Ascending aorta (tissue), 2 donors: ENCODE measurements around the gene ESF1. TPM values are rescaled to one million over a fixed set of nuclear protein-coding genes. Genes with fewer than 3 reads are reported as not detected.

ENCODE experiments used
- DNase-seq, 2 donors: peaks; one replicate each; pipeline ENCODE4 v3.0.0-alpha.2; 2019; ENCODE audit warnings: low spot score in 2 of 2
- H3K27ac ChIP-seq, 2 donors: fragments of 200-600 bp; sonication (generic); one replicate each; pipeline ENCODE4 v1.5.1; 2016 to 2017; ENCODE audit warnings: mild to moderate bottlenecking in 1 of 2
- H3K27me3 ChIP-seq: fragments of 200-600 bp; sonication (generic); one replicate; pipeline ENCODE4 v1.5.1; 2017
- H3K36me3 ChIP-seq, 2 donors: fragments of 200-600 bp; sonication (generic); one replicate each; pipeline ENCODE4 v1.5.1; 2016
- H3K4me1 ChIP-seq, 2 donors: fragments of 200-600 bp; sonication (generic); one replicate each; pipeline ENCODE4 v1.5.1; 2016 to 2017; ENCODE audit warnings: mild to moderate bottlenecking in 1 of 2
- H3K4me3 ChIP-seq, 2 donors: fragments of 200-600 bp; sonication (generic); one replicate each; pipeline ENCODE4 v1.5.1; 2016 to 2017; ENCODE audit warnings: mild to moderate bottlenecking in 1 of 2
- H3K9me3 ChIP-seq, 2 donors: fragments of 200-600 bp; sonication (generic); one replicate each; pipeline ENCODE4 v1.5.1; 2016
- intact Hi-C: fragments of 100-400 bp; cut with DNase I; formaldehyde crosslinking; loops from one replicate; pipeline ENCODE4 v1.15.1; 2023
- total RNA-seq: library from RNA; depleted of rRNA; stranded (reverse); fragments of >200 nt; gene quantifications from one replicate; pipeline ENCODE4 v1.1.0, GENCODE V29; 2016
- TF ChIP-seq, protein P1 (sequence below), 3 experiments: fragments of 200-600 bp in 2 of 3; fragments of 450-650 bp in 1 of 3; sonication (generic) in 2 of 3; IDR thresholded peaks; one replicate each; pipeline ENCODE4 v1.5.1; 2016 to 2019; ENCODE audit warnings: antibody characterized with exemption in 3 of 3, mild to moderate bottlenecking in 1 of 3, moderate library complexity in 1 of 3

The ESF1 gene
- total RNA-seq, 1 donor from 2014 or later, result 5.7 TPM

GRCh38 chr20:13777171-13777601, 7.5 kb downstream of the ESF1 start:
- H3K36me3 ChIP-seq, result peaks cover 22 to 60% of the 10 kb centered on the region in 2 donors

GRCh38 chr20:13775867-13776266, 8.9 kb downstream of the ESF1 start:
- Histone ChIP-seq H3K27me3 (no peaks in the 10 kb centered on the region), H3K36me3 (peaks cover 16 to 51% of the 10 kb centered on the region in 2 donors), H3K27ac (no peak overlapping the region), H3K4me1 (no peaks in the 10 kb centered on the region), H3K4me3 (no peak overlapping the region), H3K9me3 (no peaks in the 10 kb centered on the region)
- DNase-seq, result no peak
- TF ChIP-seq, protein P1, sequence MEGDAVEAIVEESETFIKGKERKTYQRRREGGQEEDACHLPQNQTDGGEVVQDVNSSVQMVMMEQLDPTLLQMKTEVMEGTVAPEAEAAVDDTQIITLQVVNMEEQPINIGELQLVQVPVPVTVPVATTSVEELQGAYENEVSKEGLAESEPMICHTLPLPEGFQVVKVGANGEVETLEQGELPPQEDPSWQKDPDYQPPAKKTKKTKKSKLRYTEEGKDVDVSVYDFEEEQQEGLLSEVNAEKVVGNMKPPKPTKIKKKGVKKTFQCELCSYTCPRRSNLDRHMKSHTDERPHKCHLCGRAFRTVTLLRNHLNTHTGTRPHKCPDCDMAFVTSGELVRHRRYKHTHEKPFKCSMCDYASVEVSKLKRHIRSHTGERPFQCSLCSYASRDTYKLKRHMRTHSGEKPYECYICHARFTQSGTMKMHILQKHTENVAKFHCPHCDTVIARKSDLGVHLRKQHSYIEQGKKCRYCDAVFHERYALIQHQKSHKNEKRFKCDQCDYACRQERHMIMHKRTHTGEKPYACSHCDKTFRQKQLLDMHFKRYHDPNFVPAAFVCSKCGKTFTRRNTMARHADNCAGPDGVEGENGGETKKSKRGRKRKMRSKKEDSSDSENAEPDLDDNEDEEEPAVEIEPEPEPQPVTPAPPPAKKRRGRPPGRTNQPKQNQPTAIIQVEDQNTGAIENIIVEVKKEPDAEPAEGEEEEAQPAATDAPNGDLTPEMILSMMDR (IDR thresholded peaks at IDR 0.05), result no peak
- intact Hi-C loops, result loop anchor here (5.0 to 10.0 kb wide), 2 partner anchors 554 to 851 kb away; partner anchors contain the start of gene ISM1

More at GRCh38 chr20:13777171-13777601, 7.5 kb downstream of the ESF1 start:
- Histone ChIP-seq H3K27ac (no peak overlapping the region), H3K4me1 (no peaks in the 10 kb centered on the region), H3K4me3 (no peak overlapping the region), H3K9me3 (no peaks in the 10 kb centered on the region), H3K27me3 (no peaks in the 10 kb centered on the region)
- intact Hi-C loops, result loop anchor here (5.0 to 10.0 kb wide), 2 partner anchors 555 to 852 kb away; partner anchors contain the start of gene ISM1
- DNase-seq, result no peak
- TF ChIP-seq, protein P1 (IDR thresholded peaks at IDR 0.05), result no peak

DNA sequence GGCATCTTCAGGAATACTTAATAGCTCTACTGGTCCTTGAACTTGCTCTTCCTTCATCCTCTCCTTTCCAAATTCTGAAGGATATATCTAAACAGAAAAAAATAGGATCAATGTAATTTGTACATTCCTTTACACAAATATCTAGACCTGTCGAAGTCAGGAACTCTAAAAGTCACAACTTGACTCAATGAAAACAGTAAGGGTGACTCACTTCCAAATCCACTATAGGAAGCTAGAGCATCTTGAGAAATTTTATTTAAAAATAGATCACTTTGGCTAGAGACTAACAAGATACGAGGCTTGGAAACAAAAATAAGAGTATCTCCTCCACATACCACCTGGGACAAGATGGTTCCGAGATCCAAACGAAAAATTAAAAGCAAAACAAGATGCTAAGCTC, 12.2 kb downstream of the ESF1 start:
- Histone ChIP-seq H3K4me1 (no peaks in the 10 kb centered on the region), H3K9me3 (no peaks in the 10 kb centered on the region), H3K36me3 (peaks cover 28 to 73% of the 10 kb centered on the region in 2 donors), H3K4me3 (no peak overlapping the region), H3K27ac (peak overlapping the region in 1 of 2 donors; percentile 8), H3K27me3 (no peaks in the 10 kb centered on the region)
- intact Hi-C loops, result loop anchor here (5.0 to 10.0 kb wide), 4 partner anchors 225 to 848 kb away; no protein-coding TSS in a partner anchor
- no peak for DNase-seq
- TF ChIP-seq, protein P1 (IDR thresholded peaks at IDR 0.05), result no peak

DNA sequence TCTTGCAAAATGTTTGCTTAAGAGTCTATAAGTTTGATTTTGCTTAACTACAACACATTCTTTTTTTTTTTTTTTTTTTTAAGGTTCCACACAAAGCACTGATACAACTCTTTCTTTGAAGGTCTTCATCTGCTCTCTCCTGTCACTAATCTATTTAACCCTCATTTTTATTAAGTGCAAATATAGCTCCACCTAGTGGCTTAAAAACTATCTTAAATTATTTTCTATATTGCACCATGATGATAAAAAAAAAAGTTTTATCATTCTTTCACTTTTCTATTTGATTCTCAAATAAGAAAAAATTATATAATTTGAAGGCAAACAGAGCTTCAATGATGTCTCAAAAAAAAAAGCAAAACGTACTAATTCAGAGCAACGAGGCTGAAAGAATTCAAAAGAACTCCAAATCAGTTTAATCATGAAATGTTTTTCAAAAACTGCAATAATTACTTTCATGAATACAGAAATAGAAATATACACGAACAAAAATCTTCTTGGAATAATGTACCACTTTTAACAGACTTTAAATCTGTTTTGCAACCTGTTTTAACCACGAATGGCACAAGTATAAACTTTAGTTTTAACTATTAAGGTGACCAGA, 12.8 kb downstream of the ESF1 start:
- peaks cover 28 to 73% of the 10 kb centered on the region in 2 donors for H3K36me3 ChIP-seq
- TF ChIP-seq, protein P1 (IDR thresholded peaks at IDR 0.05), result peak; percentile 26 to 52 (median 37)
- H3K4me3 ChIP-seq, result no peak overlapping the region
- no peak overlapping the region for H3K27ac ChIP-seq
- H3K9me3 ChIP-seq, result no peaks in the 10 kb centered on the region
- H3K4me1 ChIP-seq, result no peaks in the 10 kb centered on the region
- H3K27me3 ChIP-seq, result no peaks in the 10 kb centered on the region
- DNase-seq, result no peak
- intact Hi-C loops, result loop anchor here (5.0 to 10.0 kb wide), 4 partner anchors 225 to 847 kb away; no protein-coding TSS in a partner anchor

GRCh38 chr20:13770141-13770540, 14.6 kb downstream of the ESF1 start:
- H3K36me3 ChIP-seq, result peaks cover 37 to 75% of the 10 kb centered on the region in 2 donors
- peaks cover 0 to 5% of the 10 kb centered on the region in 2 donors for H3K9me3 ChIP-seq
- H3K27ac ChIP-seq, result no peak overlapping the region
- H3K4me3 ChIP-seq, result no peak overlapping the region
- no peaks in the 10 kb centered on the region for H3K4me1 ChIP-seq
- no peak for DNase-seq
- no peaks in the 10 kb centered on the region for H3K27me3 ChIP-seq
- TF ChIP-seq, protein P1 (IDR thresholded peaks at IDR 0.05), result no peak
- intact Hi-C loops, result loop anchor here (5.0 to 10.0 kb wide), 4 partner anchors 223 to 845 kb away; no protein-coding TSS in a partner anchor
